GM12873 (cell line): ENCODE measurements around the gene GRAMD4.

ENCODE experiments used
- TF ChIP-seq, protein P1 (sequence below): IDR thresholded peaks from 2 replicates; pipeline ENCODE4 v1.5.1; 2012; ENCODE audit warnings: low read depth, mild to moderate bottlenecking, moderate library complexity, low read length, control low read depth; ENCODE audit not compliant: insufficient read depth; ENCODE audit errors: missing control alignments

GRAMD4 gene

DNA sequence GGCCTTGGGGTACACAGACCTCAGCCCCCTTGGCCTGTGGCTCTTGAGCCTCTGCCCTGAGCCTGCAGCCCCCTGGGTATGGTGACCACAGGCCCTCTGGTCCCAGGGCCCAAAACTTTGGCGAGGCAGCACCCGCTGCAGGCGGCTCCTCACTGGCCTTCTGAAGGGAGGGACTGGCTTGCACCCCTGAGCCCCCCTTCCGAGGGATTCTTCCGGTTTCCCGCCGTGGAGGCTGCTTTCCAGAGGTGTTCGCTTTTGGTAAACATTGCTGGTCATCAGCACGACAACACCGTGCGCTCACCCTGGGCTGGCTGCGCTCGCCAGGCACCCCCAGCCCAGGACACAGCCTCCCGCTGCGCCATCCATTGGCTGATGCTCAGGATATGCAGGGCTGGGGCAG, 42.0 kb downstream of the GRAMD4 start:
- TF ChIP-seq, protein P1, sequence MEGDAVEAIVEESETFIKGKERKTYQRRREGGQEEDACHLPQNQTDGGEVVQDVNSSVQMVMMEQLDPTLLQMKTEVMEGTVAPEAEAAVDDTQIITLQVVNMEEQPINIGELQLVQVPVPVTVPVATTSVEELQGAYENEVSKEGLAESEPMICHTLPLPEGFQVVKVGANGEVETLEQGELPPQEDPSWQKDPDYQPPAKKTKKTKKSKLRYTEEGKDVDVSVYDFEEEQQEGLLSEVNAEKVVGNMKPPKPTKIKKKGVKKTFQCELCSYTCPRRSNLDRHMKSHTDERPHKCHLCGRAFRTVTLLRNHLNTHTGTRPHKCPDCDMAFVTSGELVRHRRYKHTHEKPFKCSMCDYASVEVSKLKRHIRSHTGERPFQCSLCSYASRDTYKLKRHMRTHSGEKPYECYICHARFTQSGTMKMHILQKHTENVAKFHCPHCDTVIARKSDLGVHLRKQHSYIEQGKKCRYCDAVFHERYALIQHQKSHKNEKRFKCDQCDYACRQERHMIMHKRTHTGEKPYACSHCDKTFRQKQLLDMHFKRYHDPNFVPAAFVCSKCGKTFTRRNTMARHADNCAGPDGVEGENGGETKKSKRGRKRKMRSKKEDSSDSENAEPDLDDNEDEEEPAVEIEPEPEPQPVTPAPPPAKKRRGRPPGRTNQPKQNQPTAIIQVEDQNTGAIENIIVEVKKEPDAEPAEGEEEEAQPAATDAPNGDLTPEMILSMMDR: no peak

GRCh38 chr22:46663001-46663400, 42.8 kb downstream of the GRAMD4 start:
- TF ChIP-seq, protein P1: no peak

DNA sequence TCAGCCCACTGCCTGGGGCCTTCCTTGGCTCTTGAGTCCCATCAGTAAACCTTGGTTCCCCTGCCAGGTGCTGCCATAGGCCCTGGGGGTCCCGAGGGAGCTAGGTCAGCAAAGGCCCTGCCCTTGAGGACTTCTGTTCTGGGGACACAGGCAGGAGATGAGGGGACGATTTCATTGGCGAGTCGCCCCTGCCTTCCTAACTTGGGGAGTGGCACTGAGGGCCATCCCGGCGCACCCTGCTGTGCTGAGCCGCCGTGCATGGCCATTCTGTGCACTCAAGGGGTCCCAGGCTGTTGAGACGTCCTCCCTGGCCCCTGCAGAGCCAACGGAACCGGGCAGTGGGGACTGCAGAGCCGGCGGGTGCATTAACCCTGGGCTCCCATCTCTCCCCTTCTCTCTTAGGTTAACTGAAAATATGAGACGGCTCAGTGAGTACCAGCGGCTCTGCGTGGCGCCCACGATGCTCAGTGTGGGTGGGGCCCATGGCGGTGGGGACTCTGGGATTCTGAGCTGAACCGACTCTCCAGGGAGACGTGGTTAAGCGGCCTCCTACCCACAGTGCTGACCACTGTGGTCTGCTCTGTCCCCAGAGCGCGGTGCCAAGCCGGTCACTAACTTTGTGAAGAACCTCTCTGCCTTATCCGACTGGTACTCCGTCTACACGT, 43.4 kb downstream of the GRAMD4 start:
- TF ChIP-seq, protein P1: no peak

- TF ChIP-seq, protein P1: no peak
Measured at GRCh38 chr22:46664301-46664855, 44.2 kb downstream of the GRAMD4 start.

- TF ChIP-seq, protein P1: no peak
Measured at GRCh38 chr22:46665151-46665695, 45.0 kb downstream of the GRAMD4 start.

GRCh38 chr22:46665751-46666280, 45.6 kb downstream of the GRAMD4 start:
- TF ChIP-seq, protein P1: no peak

- TF ChIP-seq, protein P1: no peak
Measured at GRCh38 chr22:46666577-46667244, 46.5 kb downstream of the GRAMD4 start.
